GM23248 (cell line): ENCODE results near the gene CSNK2A2. TPM values are rescaled to one million over a fixed set of nuclear protein-coding genes. Genes with fewer than 3 reads are reported as not detected.

Experiments
- DNase-seq: peaks from one replicate; pipeline ENCODE4 v3.0.0-alpha.2; 2015
- H2AFZ ChIP-seq: fragments of 200-600 bp; sonication (generic); 2 replicates; pipeline ENCODE4 v1.6.1; 2016; ENCODE audit warnings: antibody characterized with exemption
- H3F3A ChIP-seq: fragments of 200-600 bp; sonication (generic); 2 replicates; pipeline ENCODE4 v1.6.1; 2016; ENCODE audit warnings: mild to moderate bottlenecking, antibody characterized with exemption, mixed run types; ENCODE audit not compliant: insufficient read depth
- H3K27ac ChIP-seq: fragments of 200-600 bp; sonication (generic); 2 replicates; pipeline ENCODE4 v1.5.1; 2016; ENCODE audit warnings: mild to moderate bottlenecking
- H3K27me3 ChIP-seq: fragments of 200-600 bp; sonication (generic); replicated peaks from 2 replicates; pipeline ENCODE4 v1.6.1; 2016; ENCODE audit warnings: mild to moderate bottlenecking; ENCODE audit not compliant: insufficient read depth
- H3K36me3 ChIP-seq: fragments of 200-600 bp; sonication (generic); 2 replicates; pipeline ENCODE4 v1.6.1; 2016; ENCODE audit warnings: low read depth, mild to moderate bottlenecking
- H3K4me1 ChIP-seq: fragments of 200-600 bp; sonication (generic); 2 replicates; pipeline ENCODE4 v1.6.1; 2016; ENCODE audit warnings: mild to moderate bottlenecking; ENCODE audit not compliant: insufficient read depth
- H3K4me2 ChIP-seq: fragments of 200-600 bp; sonication (generic); one replicate; pipeline ENCODE4 v1.6.1; 2016; ENCODE audit warnings: mild to moderate bottlenecking; ENCODE audit not compliant: unreplicated experiment
- H3K4me3 ChIP-seq: fragments of 200-600 bp; sonication (generic); 2 replicates; pipeline ENCODE4 v1.5.1; 2016; ENCODE audit warnings: mild to moderate bottlenecking
- H3K79me2 ChIP-seq: fragments of 200-600 bp; sonication (generic); 2 replicates; pipeline ENCODE4 v1.6.1; 2016; ENCODE audit warnings: mild to moderate bottlenecking; ENCODE audit not compliant: insufficient read depth
- H3K9ac ChIP-seq: fragments of 200-600 bp; sonication (generic); 2 replicates; pipeline ENCODE4 v1.6.1; 2016; ENCODE audit warnings: mild to moderate bottlenecking
- H3K9me2 ChIP-seq: fragments of 200-600 bp; sonication (generic); 2 replicates; pipeline ENCODE4 v1.6.1; 2016; ENCODE audit warnings: mixed run types, mild to moderate bottlenecking, moderate library complexity; ENCODE audit not compliant: insufficient read depth
- H3K9me3 ChIP-seq: fragments of 200-600 bp; sonication (generic); one replicate; pipeline ENCODE4 v1.6.1; 2017; ENCODE audit warnings: low read depth
- H4K20me1 ChIP-seq: fragments of 200-600 bp; sonication (generic); 2 replicates; pipeline ENCODE4 v1.6.0; 2016; ENCODE audit not compliant: insufficient read depth
- EZH2 ChIP-seq: fragments of 200-600 bp; sonication (generic); IDR thresholded peaks from 2 replicates; pipeline ENCODE4 v1.6.1; 2018; ENCODE audit warnings: antibody characterized with exemption, mild to moderate bottlenecking; ENCODE audit not compliant: insufficient read depth, poor library complexity, severe bottlenecking
- EZH2phosphoT487 ChIP-seq: fragments of 200-600 bp; sonication (generic); IDR thresholded peaks from 2 replicates; pipeline ENCODE4 v1.6.1; 2018; ENCODE audit warnings: antibody characterized with exemption, moderate library complexity, mild to moderate bottlenecking, low read depth; ENCODE audit not compliant: insufficient read depth
- WGBS, 2 experiments: methylation state at CpG; one replicate each; pipeline ENCODE4 v1.1.6; 2015 to 2017; ENCODE audit warnings: low lambda C conversion rate in 2 of 2, low coverage in 1 of 2; ENCODE audit errors: missing lambda C conversion rate in 2 of 2; 5-methylcytosine and 5-hydroxymethylcytosine counted together
- in situ Hi-C: fragments of 300-500 bp; cut with MboI; formaldehyde crosslinking; loops from 2 replicates; pipeline ENCODE4 v1.15.0; 2020
- polyA plus RNA-seq: library from polyadenylated mRNA; unstranded; fragments of >200 nt; fragmentation: Nextera tagmentation; extraction: Ambion mirVana; gene quantifications from 2 replicates; pipeline ENCODE4 v1.2.1, GENCODE V29; 2016
- total RNA-seq: library from RNA; depleted of rRNA; stranded (reverse); fragments of >200 nt; shearing (Covaris generic); gene quantifications from 2 replicates; pipeline ENCODE4 v1.2.3, GENCODE V29; 2014

Gene CSNK2A2
- total and polyA plus RNA-seq, 2 experiments from 2014 or later = 16.6 to 27.4 TPM

DNA sequence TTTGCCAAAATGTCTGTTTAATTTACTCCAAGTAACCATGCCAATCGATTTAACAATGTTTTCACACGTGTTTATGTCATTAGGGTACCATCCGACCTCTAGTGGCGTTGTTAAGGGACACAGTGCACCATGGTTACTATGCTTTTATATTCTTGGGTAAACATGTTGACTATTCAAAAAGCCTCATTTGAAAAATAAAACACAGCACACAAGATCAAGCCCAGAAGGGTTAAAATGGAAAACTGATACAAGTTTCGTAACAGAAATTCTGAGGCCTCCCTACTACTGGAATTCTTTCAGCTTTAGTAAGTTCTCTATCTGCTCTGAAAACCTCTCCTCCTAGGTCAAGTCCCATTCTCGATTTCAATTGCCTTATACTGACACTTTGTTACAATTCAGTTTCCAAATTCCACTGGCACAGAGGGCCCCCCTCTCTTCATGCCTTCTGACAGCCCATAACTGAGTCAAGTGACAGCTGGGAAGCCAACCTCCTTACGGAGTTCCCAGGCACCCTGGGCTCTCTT lies 70.8 kb downstream of the CSNK2A2 start:
- DNase-seq = peak; percentile 85
- Histone ChIP-seq H3K4me3 (peak overlapping the region; percentile 93), H3K9ac (peak overlapping the region; percentile 95), H3K27ac (peak overlapping the region; percentile 95), H2AFZ (no peak overlapping the region), H3K79me2 (peaks cover 65% of the 10 kb centered on the region), H4K20me1 (peaks cover 5% of the 10 kb centered on the region; the same call in 1 of the 2 replicates), H3F3A (peaks cover 38% of the 10 kb centered on the region), H3K4me1 (peaks cover 44% of the 10 kb centered on the region), H3K4me2 (peak overlapping the region; percentile 96), H3K36me3 (no peaks in the 10 kb centered on the region), H3K27me3 (no peaks in the 10 kb centered on the region), H3K9me2 (no peaks in the 10 kb centered on the region), H3K9me3 (no peaks in the 10 kb centered on the region)
- in situ Hi-C loops = no loop called here
- TF ChIP-seq EZH2phosphoT487 (no peak), EZH2 (no peak)
- WGBS, 2 experiments = 4 to 5% methylated on average over 7 of the region's 7 CpGs

DNA sequence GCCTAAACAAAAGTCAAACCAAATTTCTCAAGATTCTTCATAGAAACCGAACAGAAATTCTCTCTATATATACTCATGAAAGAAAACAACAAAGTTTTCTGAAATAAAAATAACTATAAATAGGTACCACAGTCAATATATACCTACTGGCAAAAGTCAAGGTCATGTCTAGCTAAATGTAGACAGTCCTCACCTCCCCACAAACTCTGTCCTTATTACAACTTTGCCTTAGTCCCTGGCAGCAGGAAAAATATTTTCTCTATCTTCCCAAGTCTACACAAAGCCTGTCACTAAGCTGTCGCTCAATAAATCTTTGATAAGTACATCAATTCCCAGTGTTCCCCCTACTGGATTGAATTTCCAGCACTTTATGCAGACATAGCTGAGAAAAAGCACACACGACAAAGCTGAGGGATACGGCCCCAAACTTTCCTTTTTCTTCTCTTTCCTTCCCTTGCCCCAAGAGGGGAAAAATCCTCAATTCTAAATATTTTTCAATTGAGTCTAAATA lies 71.4 kb downstream of the CSNK2A2 start:
- Histone ChIP-seq H3K4me2 (peak overlapping the region; percentile 96), H3K27me3 (no peaks in the 10 kb centered on the region), H4K20me1 (peaks cover 5% of the 10 kb centered on the region; the same call in 1 of the 2 replicates), H3K79me2 (peaks cover 71% of the 10 kb centered on the region), H3K9me3 (no peaks in the 10 kb centered on the region), H3K9me2 (no peaks in the 10 kb centered on the region), H3F3A (peaks cover 42% of the 10 kb centered on the region), H3K4me1 (peaks cover 48% of the 10 kb centered on the region), H3K9ac (peak overlapping the region; percentile 95), H3K4me3 (peak overlapping the region; percentile 93), H2AFZ (no peak overlapping the region), H3K27ac (peak overlapping the region; percentile 95), H3K36me3 (no peaks in the 10 kb centered on the region)
- in situ Hi-C loops = no loop called here
- TF ChIP-seq EZH2 = no peak
- TF ChIP-seq EZH2phosphoT487 = no peak
- 7 to 8% methylated on average over 4 of the region's 4 CpGs for WGBS, 2 experiments
- peak; percentile 31 for DNase-seq

DNA sequence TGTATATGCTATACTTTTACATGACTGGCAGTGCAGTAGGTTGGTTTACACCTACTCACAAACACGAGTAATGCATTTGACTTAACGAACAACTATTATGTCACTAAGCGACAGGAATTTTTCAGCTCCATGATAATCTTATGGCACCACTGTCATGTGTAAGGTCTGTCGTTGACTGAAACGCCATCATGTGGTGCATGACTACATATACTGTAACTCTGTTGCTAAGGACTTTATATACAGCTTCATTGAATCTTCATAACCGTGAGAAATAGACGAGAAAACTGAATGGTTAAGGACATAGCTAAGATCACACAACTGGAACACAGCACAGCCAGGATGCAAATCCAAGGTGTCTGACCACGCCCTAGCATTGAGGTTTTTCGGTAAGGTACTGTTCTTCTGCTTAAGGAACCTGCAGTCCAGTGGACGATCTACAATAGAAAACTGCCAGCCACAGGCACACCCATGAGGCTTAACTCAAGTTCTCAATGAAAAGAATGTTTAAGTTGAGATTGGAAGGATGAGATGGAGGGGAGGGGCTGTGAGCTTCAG lies 72.0 kb downstream of the CSNK2A2 start:
- Histone ChIP-seq H3K9me3 (no peaks in the 10 kb centered on the region), H3K27me3 (no peaks in the 10 kb centered on the region), H3F3A (peaks cover 48% of the 10 kb centered on the region), H3K9me2 (no peaks in the 10 kb centered on the region), H3K4me3 (peak overlapping the region; percentile 93), H3K36me3 (no peaks in the 10 kb centered on the region), H3K27ac (peak overlapping the region; percentile 95), H3K79me2 (peaks cover 77% of the 10 kb centered on the region), H3K4me2 (peak overlapping the region; percentile 96), H3K9ac (peak overlapping the region; percentile 95), H3K4me1 (peaks cover 55% of the 10 kb centered on the region), H2AFZ (no peak overlapping the region), H4K20me1 (peaks cover 5% of the 10 kb centered on the region; the same call in 1 of the 2 replicates)
- WGBS, 2 experiments = 58 to 60% methylated on average over 10 of the region's 10 CpGs
- peak; percentile 20 for DNase-seq
- TF ChIP-seq EZH2phosphoT487 (no peak), EZH2 (no peak)
- in situ Hi-C loops = no loop called here

DNA sequence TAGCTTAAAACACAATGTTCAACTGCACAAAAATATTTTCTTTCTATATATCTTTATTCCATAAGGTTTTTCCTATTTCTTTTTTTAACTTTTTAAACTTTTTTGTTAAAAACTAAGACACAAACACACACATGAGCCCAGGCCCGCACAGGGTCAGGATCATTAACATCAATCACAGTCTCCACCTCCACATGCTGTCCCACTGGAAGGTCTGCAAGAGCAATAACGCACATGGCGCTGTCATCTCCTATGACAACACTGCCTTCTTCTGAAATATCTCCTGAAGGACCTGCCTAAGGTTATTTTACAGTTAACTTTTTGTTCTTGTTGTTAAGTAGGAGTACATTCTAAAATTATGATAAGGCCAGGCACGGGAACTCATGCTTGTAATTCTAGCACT lies 72.9 kb downstream of the CSNK2A2 start:
- Histone ChIP-seq H3K9ac (no peak overlapping the region), H3K4me3 (no peak overlapping the region), H3K79me2 (peaks cover 86% of the 10 kb centered on the region), H2AFZ (no peak overlapping the region), H3K9me2 (no peaks in the 10 kb centered on the region), H3K36me3 (no peaks in the 10 kb centered on the region), H3K9me3 (no peaks in the 10 kb centered on the region), H3K4me2 (no peak overlapping the region), H3K27ac (peak overlapping the region; percentile 57; the same call in 1 of the 2 replicates), H4K20me1 (peaks cover 9% of the 10 kb centered on the region; the same call in 1 of the 2 replicates), H3K27me3 (no peaks in the 10 kb centered on the region), H3F3A (peaks cover 53% of the 10 kb centered on the region), H3K4me1 (peaks cover 58% of the 10 kb centered on the region)
- WGBS, 2 experiments = 74 to 79% methylated on average over 4 of the region's 4 CpGs
- TF ChIP-seq EZH2 (no peak), EZH2phosphoT487 (no peak)
- in situ Hi-C loops = no loop called here
- DNase-seq = peak; percentile 6
